HepG2 (cell line): ENCODE results near the gene NOC4L. TPM values are rescaled to one million over a fixed set of nuclear protein-coding genes. Genes with fewer than 3 reads are reported as not detected.

Experiments
- AKAP8 ChIP-seq: sonication (generic); formaldehyde crosslinking; IDR thresholded peaks from 2 replicates; pipeline ENCODE4 v1.5.1; 2020; ENCODE audit warnings: mild to moderate bottlenecking, missing genetic modification reagents
- ETV5 ChIP-seq: IDR thresholded peaks from 2 replicates; pipeline ENCODE4 v1.6.1; 2018; ENCODE audit warnings: missing biosample characterization, missing genetic modification reagents, inconsistent platforms, borderline replicate concordance
- HES4 ChIP-seq: sonication (generic); formaldehyde crosslinking; IDR thresholded peaks from 2 replicates; pipeline ENCODE4 v1.9.0; 2021; ENCODE audit warnings: mild to moderate bottlenecking, missing genetic modification reagents, borderline replicate concordance
- MAF1 ChIP-seq: sonication (generic); formaldehyde crosslinking; IDR thresholded peaks from 2 replicates; pipeline ENCODE4 v1.5.0; 2020; ENCODE audit warnings: missing genetic modification reagents, borderline replicate concordance
- RFXAP ChIP-seq: sonication (generic); formaldehyde crosslinking; IDR thresholded peaks from 2 replicates; pipeline ENCODE4 v1.4.0; 2020; ENCODE audit warnings: missing genetic modification reagents, borderline replicate concordance
- ZC3H13 ChIP-seq: sonication (generic); formaldehyde crosslinking; IDR thresholded peaks from 2 replicates; pipeline ENCODE4 v1.8.1; 2023; ENCODE audit warnings: mild to moderate bottlenecking, missing genetic modification reagents, moderate library complexity
- ZNF335 ChIP-seq: sonication (generic); formaldehyde crosslinking; IDR thresholded peaks from 2 replicates; pipeline ENCODE4 v1.4.0; 2020; ENCODE audit warnings: missing genetic modification reagents
- ZNF432 ChIP-seq: sonication (generic); formaldehyde crosslinking; IDR thresholded peaks from 2 replicates; pipeline ENCODE4 v1.5.0; 2020; ENCODE audit warnings: missing genetic modification reagents, mild to moderate bottlenecking, borderline replicate concordance
- polyA plus RNA-seq, 8 experiments: library from polyadenylated mRNA; depleted of rRNA in 3 of 8; stranded (reverse) in 7 of 8; unstranded in 1 of 8; fragments of >200 nt; fragmentation: Illumina TruSeq in 4 of 8; extraction: Trizol in 4 of 8; gene quantifications; 2 replicates each; pipeline versions ENCODE4 v1.2.1 to v1.2.3, GENCODE V29; 2011 to 2016; ENCODE audit warnings: low read depth in 4 of 8, missing spikeins in 1 of 8, mixed read lengths in 1 of 8; ENCODE audit not compliant: insufficient read depth in 1 of 8
- total RNA-seq, 5 experiments: library from RNA; depleted of rRNA; stranded (reverse); fragments of >200 nt; fragmentation: Illumina TruSeq; extraction: Trizol; gene quantifications; 2 replicates each; pipeline ENCODE4 v1.2.3, GENCODE V29; 2016; ENCODE audit warnings: low read depth in 1 of 5
- TF ChIP-seq, protein P1 (sequence below): sonication (generic); formaldehyde crosslinking; IDR thresholded peaks from 2 replicates; pipeline ENCODE4 v1.8.0; 2022; ENCODE audit warnings: missing genetic modification reagents, mild to moderate bottlenecking, borderline replicate concordance
- TF ChIP-seq, protein P2 (sequence below): sonication (generic); formaldehyde crosslinking; IDR thresholded peaks from 2 replicates; pipeline ENCODE4 v1.4.0; 2020; ENCODE audit warnings: missing genetic modification reagents, borderline replicate concordance
- TF ChIP-seq, protein P3 (sequence below), 2 experiments: fragments of 450-650 bp in 1 of 2; sonication (generic) in 1 of 2; formaldehyde crosslinking; IDR thresholded peaks; 2 replicates each; pipeline versions ENCODE4 v1.5.0 to v1.8.0; 2020 to 2022; ENCODE audit warnings: mild to moderate bottlenecking in 1 of 2, missing genetic modification reagents in 1 of 2
- TF ChIP-seq, protein P4 (sequence below): sonication (generic); formaldehyde crosslinking; IDR thresholded peaks from 2 replicates; pipeline ENCODE4 v1.5.0; 2020; ENCODE audit warnings: mild to moderate bottlenecking, missing genetic modification reagents, borderline replicate concordance
- TF ChIP-seq, protein P5 (sequence below): sonication (generic); formaldehyde crosslinking; IDR thresholded peaks from 2 replicates; pipeline ENCODE4 v1.4.0; 2020; ENCODE audit warnings: mild to moderate bottlenecking, missing genetic modification reagents

Gene NOC4L
- total and polyA plus RNA-seq, 2 of the 13 experiments (the other 11 are each of a cell fraction or from before 2014, with no cell fraction given), result 4.3 to 14.6 TPM

DNA sequence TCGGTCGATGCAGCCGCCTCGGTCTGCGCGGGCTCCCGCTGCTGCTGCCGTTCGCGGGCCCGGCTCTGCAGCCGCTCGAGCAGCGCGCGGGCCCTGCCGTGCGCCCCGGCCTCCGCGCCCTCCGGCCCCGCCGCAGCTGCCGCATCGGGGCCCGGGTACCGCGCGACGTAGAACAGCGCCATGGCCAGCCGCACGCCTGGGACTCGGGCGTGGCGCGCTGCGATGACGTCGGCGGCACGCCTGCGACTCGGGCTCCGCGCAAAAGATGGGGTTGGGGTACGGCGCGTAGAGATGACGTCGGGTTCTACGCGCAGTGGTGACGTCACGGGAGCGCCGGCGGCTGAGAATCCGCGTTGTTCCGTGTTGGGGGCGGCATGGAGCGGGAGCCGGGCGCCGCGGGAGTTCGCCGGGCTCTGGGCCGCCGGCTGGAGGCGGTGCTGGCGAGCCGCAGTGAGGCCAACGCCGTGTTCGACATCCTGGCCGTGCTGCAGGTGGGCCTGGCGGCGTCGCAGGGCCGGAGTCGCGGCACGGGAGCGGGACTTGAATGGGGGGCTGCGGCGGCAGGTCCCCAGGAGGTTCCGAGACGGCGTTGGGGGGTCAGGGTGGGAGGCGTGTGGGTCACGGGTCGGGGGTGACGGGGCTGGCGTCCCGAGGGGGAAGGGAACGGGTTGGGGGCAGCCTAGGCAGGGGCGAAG lies at the start of gene NOC4L, which contains the start of gene DDX51 (continued):
- TF ChIP-seq ZNF432 (CRISPR knock-in tag) (no peak), AKAP8 (CRISPR knock-in tag) (0 out of 2 replicates have a peak, but pooled peaks have one; percentile 61), MAF1 (peak; percentile 89; the same call in 1 of the 2 replicates), ZNF335 (CRISPR knock-in tag) (0 out of 2 replicates have a peak, but pooled peaks have one; percentile 33), ETV5 (CRISPR knock-in tag) (peak; percentile 49; the same call in 1 of the 2 replicates), HES4 (CRISPR knock-in tag) (0 out of 2 replicates have a peak, but pooled peaks have one; percentile 23), RFXAP (CRISPR knock-in tag) (peak; percentile 91; the same call in 1 of the 2 replicates), ZC3H13 (CRISPR knock-in tag) (peak; percentile 79; the same call in 1 of the 2 replicates)
- TF ChIP-seq, protein P1, sequence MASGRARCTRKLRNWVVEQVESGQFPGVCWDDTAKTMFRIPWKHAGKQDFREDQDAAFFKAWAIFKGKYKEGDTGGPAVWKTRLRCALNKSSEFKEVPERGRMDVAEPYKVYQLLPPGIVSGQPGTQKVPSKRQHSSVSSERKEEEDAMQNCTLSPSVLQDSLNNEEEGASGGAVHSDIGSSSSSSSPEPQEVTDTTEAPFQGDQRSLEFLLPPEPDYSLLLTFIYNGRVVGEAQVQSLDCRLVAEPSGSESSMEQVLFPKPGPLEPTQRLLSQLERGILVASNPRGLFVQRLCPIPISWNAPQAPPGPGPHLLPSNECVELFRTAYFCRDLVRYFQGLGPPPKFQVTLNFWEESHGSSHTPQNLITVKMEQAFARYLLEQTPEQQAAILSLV (CRISPR knock-in tag), result peak; percentile 84
- TF ChIP-seq, protein P2, sequence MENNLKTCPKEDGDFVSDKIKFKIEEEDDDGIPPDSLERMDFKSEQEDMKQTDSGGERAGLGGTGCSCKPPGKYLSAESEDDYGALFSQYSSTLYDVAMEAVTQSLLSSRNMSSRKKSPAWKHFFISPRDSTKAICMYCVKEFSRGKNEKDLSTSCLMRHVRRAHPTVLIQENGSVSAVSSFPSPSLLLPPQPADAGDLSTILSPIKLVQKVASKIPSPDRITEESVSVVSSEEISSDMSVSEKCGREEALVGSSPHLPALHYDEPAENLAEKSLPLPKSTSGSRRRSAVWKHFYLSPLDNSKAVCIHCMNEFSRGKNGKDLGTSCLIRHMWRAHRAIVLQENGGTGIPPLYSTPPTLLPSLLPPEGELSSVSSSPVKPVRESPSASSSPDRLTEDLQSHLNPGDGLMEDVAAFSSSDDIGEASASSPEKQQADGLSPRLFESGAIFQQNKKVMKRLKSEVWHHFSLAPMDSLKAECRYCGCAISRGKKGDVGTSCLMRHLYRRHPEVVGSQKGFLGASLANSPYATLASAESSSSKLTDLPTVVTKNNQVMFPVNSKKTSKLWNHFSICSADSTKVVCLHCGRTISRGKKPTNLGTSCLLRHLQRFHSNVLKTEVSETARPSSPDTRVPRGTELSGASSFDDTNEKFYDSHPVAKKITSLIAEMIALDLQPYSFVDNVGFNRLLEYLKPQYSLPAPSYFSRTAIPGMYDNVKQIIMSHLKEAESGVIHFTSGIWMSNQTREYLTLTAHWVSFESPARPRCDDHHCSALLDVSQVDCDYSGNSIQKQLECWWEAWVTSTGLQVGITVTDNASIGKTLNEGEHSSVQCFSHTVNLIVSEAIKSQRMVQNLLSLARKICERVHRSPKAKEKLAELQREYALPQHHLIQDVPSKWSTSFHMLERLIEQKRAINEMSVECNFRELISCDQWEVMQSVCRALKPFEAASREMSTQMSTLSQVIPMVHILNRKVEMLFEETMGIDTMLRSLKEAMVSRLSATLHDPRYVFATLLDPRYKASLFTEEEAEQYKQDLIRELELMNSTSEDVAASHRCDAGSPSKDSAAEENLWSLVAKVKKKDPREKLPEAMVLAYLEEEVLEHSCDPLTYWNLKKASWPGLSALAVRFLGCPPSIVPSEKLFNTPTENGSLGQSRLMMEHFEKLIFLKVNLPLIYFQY, result 0 out of 2 replicates have a peak, but pooled peaks have one; percentile 60
- TF ChIP-seq, protein P3, sequence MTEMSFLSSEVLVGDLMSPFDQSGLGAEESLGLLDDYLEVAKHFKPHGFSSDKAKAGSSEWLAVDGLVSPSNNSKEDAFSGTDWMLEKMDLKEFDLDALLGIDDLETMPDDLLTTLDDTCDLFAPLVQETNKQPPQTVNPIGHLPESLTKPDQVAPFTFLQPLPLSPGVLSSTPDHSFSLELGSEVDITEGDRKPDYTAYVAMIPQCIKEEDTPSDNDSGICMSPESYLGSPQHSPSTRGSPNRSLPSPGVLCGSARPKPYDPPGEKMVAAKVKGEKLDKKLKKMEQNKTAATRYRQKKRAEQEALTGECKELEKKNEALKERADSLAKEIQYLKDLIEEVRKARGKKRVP (CRISPR knock-in tag; IDR thresholded peaks at IDR 0.05), result peak in 1 of 2 experiments; percentile 42; a peak in 1 of 4 replicates
- TF ChIP-seq, protein P4, sequence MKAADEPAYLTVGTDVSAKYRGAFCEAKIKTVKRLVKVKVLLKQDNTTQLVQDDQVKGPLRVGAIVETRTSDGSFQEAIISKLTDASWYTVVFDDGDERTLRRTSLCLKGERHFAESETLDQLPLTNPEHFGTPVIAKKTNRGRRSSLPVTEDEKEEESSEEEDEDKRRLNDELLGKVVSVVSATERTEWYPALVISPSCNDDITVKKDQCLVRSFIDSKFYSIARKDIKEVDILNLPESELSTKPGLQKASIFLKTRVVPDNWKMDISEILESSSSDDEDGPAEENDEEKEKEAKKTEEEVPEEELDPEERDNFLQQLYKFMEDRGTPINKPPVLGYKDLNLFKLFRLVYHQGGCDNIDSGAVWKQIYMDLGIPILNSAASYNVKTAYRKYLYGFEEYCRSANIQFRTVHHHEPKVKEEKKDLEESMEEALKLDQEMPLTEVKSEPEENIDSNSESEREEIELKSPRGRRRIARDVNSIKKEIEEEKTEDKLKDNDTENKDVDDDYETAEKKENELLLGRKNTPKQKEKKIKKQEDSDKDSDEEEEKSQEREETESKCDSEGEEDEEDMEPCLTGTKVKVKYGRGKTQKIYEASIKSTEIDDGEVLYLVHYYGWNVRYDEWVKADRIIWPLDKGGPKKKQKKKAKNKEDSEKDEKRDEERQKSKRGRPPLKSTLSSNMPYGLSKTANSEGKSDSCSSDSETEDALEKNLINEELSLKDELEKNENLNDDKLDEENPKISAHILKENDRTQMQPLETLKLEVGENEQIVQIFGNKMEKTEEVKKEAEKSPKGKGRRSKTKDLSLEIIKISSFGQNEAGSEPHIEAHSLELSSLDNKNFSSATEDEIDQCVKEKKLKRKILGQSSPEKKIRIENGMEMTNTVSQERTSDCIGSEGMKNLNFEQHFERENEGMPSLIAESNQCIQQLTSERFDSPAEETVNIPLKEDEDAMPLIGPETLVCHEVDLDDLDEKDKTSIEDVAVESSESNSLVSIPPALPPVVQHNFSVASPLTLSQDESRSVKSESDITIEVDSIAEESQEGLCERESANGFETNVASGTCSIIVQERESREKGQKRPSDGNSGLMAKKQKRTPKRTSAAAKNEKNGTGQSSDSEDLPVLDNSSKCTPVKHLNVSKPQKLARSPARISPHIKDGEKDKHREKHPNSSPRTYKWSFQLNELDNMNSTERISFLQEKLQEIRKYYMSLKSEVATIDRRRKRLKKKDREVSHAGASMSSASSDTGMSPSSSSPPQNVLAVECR (CRISPR knock-in tag), result peak; percentile 99
- TF ChIP-seq, protein P5, sequence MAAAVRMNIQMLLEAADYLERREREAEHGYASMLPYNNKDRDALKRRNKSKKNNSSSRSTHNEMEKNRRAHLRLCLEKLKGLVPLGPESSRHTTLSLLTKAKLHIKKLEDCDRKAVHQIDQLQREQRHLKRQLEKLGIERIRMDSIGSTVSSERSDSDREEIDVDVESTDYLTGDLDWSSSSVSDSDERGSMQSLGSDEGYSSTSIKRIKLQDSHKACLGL, result peak; percentile 96
